ENCODE measurements around the gene GAL.

- TF ChIP-seq POLR2A (IDR thresholded peaks at IDR 0.05): no peak
- TF ChIP-seq CTCF (IDR thresholded peaks at IDR 0.05): no peak
- no peak for TF ChIP-seq POLR2AphosphoS5 (IDR thresholded peaks at IDR 0.05)
- no peak for TF ChIP-seq EP300 (IDR thresholded peaks at IDR 0.05; ENCODE audit: low read depth)
Observed at GRCh38 chr11:68643585-68643984, 40.8 kb upstream of the GAL start.

All from transverse colon (tissue), 4 donors.